ENCODE data around the gene CCNT1. TPM values are rescaled to one million over a fixed set of nuclear protein-coding genes. Genes with fewer than 3 reads are reported as not detected.
"Not testable (repeated sequence)": the region's sequence is repeated elsewhere in the genome, so short reads cannot be mapped to it uniquely, and the experiment has no call there.

Gene CCNT1
- total RNA-seq, 1 experiment from 2014 or later, result 70.1 TPM

DNA sequence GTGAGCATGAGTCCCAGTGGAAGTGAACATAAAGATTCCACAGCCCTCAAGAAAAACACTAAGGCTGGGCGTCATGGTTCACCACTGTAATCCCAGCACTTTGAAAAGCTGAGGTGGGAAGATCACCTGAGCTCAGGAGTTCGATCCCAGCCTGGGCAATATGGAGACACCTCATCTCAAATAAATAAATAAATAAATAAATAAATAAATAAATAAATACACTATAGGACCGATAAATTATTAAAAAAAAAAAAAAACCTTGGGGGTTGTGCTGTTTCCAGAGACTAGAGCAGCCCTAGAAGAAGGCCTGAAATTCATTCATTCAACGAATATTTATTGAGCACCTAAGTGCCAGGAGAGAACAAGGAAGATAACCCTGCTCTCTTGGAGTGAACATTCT, 33.0 kb downstream of the CCNT1 start:
- peaks cover 4% of the 10 kb centered on the region for H3K4me1 ChIP-seq
- peaks cover 34% of the 10 kb centered on the region for H3K36me3 ChIP-seq
- no peak overlapping the region for H3K4me3 ChIP-seq
- H3K27me3 ChIP-seq, result no peaks in the 10 kb centered on the region
- DNase-seq, result no peak
- no peak overlapping the region for H3K27ac ChIP-seq
- H3K9me3 ChIP-seq (replicated peaks), result no peaks in the 10 kb centered on the region

DNA sequence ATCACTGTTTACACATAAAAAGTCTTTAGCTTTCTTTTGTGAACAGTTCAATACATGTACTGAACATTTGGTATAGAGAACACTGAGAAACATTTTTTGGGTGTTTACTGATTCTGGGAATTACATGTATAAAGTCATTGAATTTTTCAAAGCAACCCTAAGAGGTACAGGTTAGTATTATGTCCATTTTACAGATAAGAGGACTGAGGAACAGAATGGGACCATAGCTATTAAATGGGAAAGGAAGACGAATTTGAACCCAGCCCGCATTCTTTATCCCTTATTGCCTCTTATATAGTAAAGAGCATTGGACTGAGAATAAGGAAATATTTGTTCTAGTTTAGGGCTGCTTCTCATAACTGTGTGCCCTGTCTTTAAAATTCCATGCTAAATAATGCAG, 33.6 kb downstream of the CCNT1 start:
- Histone ChIP-seq H3K4me3 (peak overlapping the region; percentile 92), H3K27ac (no peak overlapping the region), H3K27me3 (no peaks in the 10 kb centered on the region), H3K9me3 (replicated peaks) (no peaks in the 10 kb centered on the region), H3K36me3 (peaks cover 37% of the 10 kb centered on the region), H3K4me1 (peaks cover 5% of the 10 kb centered on the region)
- no peak for DNase-seq

DNA sequence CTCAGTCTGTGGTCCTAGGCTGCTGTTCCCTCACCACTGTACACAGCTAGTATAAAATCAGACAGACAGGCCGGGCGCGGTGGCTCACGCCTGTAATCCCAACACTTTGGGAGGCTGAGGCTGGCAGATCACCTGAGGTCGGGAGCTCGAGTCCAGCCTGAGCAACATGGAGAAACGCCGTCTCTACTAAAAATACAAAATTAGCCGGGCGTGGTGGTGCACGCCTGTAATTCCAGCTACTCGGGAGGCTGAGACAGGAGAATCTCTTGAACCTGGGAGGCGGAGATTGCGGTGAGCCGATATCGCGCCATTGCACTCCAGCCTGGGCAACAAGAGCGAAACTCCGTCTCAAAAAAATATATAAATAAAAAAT, 34.0 kb downstream of the CCNT1 start:
- H3K27me3 ChIP-seq, result not testable (repeated sequence)
- peak overlapping the region; percentile 92 for H3K4me3 ChIP-seq

DNA sequence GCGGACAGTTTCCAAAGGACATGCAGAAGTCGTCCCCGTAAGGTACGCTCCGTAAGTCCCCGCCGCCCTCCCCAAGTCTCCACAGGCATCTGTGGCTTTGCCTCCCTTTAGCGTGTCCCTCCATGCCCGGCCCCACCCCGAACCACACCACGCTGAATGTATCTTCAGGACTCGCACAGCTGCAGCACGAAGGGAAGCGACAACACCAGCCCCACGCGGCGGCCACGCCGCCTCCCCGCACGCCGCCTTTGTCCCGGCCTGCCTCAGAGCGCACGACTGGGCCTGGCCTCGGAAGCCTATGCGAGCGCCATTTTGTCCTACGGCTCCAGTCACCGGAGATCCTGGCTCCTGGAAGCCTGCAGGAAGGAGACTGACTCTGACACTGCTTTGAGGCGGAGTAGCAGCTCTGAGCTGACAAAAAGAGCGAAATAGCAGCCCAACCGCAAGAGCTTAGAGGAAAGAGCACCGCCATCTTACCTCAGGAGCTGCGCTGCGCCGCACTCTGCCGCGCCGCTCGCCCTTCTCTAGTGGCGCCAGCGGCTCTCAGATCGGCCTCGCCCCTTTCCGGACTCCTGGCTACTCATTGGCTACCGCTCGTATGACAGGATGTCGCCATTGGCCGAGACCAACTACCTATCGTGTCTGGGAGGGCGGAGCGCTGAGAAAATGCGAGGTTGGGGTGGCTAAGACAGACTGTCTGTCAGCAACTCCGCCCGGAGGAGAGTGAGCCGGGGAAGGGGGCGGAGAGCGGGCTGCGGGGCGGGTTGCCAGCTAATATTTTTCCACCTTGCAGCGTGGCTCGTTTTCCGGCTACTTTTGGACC, 34.6 kb downstream of the CCNT1 start, which contains the start of gene KANSL2:
Gene KANSL2 (minus strand): TSS at position 529 of the 823 bp plus-strand sequence. CDS start 606 bp downstream, outside the sequence.
- DNase-seq, result peak; percentile 99 to 100
- Histone ChIP-seq H3K4me1 (peaks cover 5% of the 10 kb centered on the region), H3K27me3 (no peaks in the 10 kb centered on the region), H3K4me3 (peak within 1 kb of the TSS; percentile 92), H3K9me3 (replicated peaks) (no peaks in the 10 kb centered on the region), H3K27ac (peak within 1 kb of the TSS; percentile 89), H3K36me3 (peaks cover 37% of the 10 kb centered on the region)

More for the DNA sequence above, 34.0 kb downstream of the CCNT1 start:
- peaks cover 35% of the 10 kb centered on the region for H3K36me3 ChIP-seq
- H3K27ac ChIP-seq; DNase-seq; H3K9me3 ChIP-seq (replicated peaks); H3K4me1 ChIP-seq: not testable (repeated sequence)

DNA sequence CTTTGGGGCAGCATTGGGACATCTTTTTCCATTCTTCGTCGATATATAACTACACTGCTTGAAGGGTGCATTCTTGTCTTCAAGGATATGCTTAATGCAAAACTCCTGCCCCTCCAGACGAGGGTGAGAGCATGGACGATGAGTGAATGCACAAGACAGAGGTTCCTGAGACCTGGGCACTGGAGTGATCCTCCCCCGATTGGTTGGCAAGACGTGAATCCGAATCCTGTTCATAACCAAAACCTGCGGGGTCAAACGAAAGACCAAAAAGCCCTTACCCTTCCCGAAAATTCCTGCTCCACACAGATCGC, 35.2 kb downstream of the CCNT1 start:
- no peaks in the 10 kb centered on the region for H3K27me3 ChIP-seq
- H3K36me3 ChIP-seq, result peaks cover 43% of the 10 kb centered on the region
- peaks cover 5% of the 10 kb centered on the region for H3K4me1 ChIP-seq
- H3K27ac ChIP-seq, result peak overlapping the region; percentile 89
- DNase-seq, result no peak
- peak overlapping the region; percentile 92 for H3K4me3 ChIP-seq
- no peaks in the 10 kb centered on the region for H3K9me3 ChIP-seq (replicated peaks)

DNA sequence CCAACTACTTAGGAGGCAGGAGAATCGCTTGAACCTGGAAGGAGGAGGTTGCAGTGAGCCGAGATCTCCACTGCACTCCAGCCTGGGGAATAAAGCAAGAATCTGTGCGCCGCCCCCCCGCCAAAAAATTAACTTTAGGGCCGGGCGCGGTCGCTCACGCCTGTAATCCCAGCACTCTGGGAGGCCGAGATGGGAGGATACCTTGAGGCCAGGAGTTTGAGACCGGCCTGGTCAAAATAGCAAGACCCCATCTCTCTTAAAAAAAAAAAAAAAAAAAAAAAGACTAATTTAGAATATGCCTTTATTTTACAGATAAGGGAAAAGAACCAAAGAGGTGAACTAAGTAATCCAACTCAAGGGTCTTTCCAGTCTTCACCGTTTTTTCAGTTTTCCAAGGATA, 35.6 kb downstream of the CCNT1 start:
- Histone ChIP-seq H3K27me3 (no peaks in the 10 kb centered on the region), H3K4me1 (peaks cover 5% of the 10 kb centered on the region), H3K9me3 (replicated peaks) (no peaks in the 10 kb centered on the region), H3K4me3 (peak overlapping the region; percentile 92), H3K36me3 (peaks cover 48% of the 10 kb centered on the region), H3K27ac (no peak overlapping the region)
- DNase-seq, result no peak

DNA sequence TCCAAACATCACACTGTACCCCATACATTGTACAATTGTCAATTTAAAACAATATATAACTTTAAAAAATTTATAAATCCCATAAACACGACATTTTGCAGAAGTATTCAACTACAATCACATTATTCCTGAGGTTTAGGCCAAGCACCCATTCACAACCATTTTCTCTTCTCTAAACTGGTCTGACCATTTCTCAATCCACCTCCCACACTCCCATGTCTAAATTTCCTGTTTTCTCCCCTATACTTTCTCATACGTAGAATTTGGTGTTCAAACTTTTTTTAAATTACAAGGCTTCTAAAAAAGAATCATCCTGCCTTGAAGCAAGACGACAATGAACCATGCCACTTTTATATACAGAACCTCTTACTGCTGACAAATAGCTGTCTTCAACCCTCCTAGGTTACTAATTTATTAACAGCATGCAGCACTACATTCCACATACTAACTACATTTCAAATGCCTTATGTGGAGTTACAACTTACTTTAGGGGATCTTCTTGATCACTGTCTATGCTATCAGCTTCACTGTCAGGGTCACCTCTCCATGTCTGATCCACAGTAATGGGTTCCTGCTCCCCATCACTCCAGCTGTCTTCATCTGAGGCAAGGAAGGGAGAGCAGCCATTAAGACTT, 37.8 kb downstream of the CCNT1 start:
- no peak overlapping the region for H3K4me3 ChIP-seq

DNA sequence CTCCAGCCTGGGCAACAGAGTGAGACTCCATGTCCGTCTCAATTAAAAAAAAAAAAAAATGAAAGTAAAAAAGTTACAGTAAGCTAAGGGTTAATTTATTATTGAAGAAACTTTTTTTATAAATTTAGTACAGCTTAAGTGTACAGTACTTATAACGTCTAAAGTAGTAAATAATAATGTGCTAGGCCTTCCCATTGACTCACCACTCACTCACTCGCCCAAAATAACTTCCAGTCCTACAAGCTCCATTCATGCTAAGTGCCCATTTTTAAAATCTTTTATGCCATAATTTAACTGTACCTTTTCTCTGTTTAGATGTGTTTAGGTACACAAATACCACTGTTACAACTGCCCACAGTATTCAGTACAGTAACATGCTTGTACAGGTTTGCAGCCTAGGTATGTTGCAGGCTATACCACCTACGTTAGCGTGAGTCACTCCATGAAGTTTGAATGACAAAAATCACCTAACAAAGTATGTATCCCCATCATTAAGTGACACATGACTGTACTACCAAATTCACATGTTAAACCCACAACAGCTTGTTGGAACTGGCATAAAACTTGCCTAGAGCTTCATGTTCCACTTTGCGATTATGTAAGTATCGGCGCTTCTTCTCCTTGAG, 45.2 kb downstream of the CCNT1 start:
- Histone ChIP-seq H3K9me3 (replicated peaks) (no peaks in the 10 kb centered on the region), H3K4me3 (no peak overlapping the region), H3K36me3 (peaks cover 95% of the 10 kb centered on the region), H3K27me3 (no peaks in the 10 kb centered on the region), H3K27ac (no peak overlapping the region), H3K4me1 (no peaks in the 10 kb centered on the region)
- no peak for DNase-seq

More for the DNA sequence above, 37.8 kb downstream of the CCNT1 start:
- H3K36me3 ChIP-seq, result peaks cover 68% of the 10 kb centered on the region
- H3K4me1 ChIP-seq, result peaks cover 5% of the 10 kb centered on the region
- H3K27ac ChIP-seq, result no peak overlapping the region
- no peaks in the 10 kb centered on the region for H3K9me3 ChIP-seq (replicated peaks)
- H3K27me3 ChIP-seq, result no peaks in the 10 kb centered on the region
- no peak for DNase-seq

DNA sequence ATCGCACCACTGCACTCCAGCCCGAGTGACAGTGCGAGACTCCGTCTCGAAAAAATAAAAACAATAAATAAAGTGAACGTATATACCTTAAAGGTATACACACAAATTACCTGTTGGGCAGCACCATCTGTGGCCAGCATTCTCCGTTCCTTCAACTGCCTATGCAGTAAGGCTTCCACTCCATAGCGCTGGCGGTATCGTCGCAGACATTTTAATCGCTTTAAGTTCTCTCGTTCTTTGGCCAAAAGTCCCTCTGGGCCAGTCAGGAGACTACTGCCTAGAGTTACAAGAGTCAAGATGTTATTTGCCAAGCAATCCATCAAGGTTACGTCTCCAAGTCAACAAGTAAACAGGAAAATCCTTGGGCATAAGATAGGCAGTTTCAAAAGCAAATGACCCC, 47.5 kb downstream of the CCNT1 start:
- DNase-seq, result no peak
- H3K9me3 ChIP-seq (replicated peaks), result no peaks in the 10 kb centered on the region
- no peaks in the 10 kb centered on the region for H3K4me1 ChIP-seq
- H3K27me3 ChIP-seq, result no peaks in the 10 kb centered on the region
- no peak overlapping the region for H3K4me3 ChIP-seq
- no peak overlapping the region for H3K27ac ChIP-seq
- H3K36me3 ChIP-seq, result peaks cover 96% of the 10 kb centered on the region

DNA sequence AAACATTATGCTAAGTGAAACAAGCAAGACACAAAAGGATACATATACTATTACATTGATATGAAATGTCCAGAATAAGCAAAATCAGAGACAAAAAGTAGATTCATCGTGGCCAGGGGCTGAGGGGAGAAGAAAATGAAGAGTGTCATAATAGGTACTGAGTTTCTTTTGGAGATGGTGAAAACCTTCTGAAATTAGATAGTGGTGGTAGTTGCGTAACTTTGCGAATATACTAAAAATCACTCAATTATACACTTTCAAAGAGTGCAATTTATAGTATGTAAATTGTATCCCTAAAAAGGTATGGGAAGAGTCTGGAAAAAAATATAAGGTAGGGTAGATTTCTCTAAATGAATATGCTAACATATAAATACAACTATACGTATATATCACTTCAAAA, 56.6 kb downstream of the CCNT1 start:
- Histone ChIP-seq H3K9me3 (replicated peaks) (no peaks in the 10 kb centered on the region), H3K27me3 (no peaks in the 10 kb centered on the region), H3K36me3 (peaks cover 95% of the 10 kb centered on the region), H3K27ac (no peak overlapping the region), H3K4me1 (no peaks in the 10 kb centered on the region), H3K4me3 (no peak overlapping the region)
- DNase-seq, result no peak

DNA sequence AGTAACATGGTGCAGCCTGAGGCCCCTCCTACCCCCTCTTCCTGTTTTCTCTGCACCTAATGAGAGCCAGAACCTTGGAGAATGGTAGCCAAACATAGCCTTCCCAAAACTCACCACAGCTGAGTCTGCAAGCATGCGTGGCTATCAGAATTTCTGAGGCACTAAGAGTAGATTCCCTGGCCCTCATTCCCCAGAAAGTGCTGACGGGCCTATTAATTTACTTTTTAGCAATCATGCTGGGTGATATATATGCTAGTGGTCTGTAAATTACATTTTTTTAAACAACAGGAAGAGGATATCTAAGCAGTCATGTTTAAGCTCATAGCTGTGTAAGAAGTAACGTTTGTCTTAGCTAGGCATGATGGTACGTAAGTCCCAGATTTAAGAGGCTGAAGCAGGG, 64.8 kb downstream of the CCNT1 start:
- peaks cover 80% of the 10 kb centered on the region for H3K36me3 ChIP-seq
- H3K27ac ChIP-seq, result no peak overlapping the region
- H3K4me3 ChIP-seq, result no peak overlapping the region
- no peaks in the 10 kb centered on the region; the same call in 1 of the 2 replicates for H3K4me1 ChIP-seq
- DNase-seq, result no peak
- no peaks in the 10 kb centered on the region for H3K27me3 ChIP-seq
- H3K9me3 ChIP-seq (replicated peaks), result no peaks in the 10 kb centered on the region

DNA sequence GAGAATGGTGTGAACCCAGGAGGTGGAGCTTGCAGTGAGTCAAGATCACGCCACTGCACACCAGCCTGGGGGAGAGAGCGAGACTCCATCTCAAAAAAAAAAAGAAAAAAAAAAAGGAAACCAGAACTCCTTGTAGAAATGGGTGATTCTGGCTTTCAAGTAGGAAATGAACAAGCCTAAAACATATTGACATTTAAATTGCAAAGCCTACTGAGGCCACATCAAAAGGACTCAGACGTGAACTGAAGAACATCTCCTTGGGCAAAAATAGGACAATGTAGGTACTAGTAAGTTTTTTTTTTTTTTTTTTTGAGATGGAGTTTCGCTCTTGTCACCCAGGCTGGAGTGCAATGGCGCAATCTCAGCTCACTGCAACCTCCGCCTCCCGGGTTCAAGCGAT, 71.2 kb downstream of the CCNT1 start:
- not testable (repeated sequence) for H3K27ac ChIP-seq; H3K4me1 ChIP-seq; H3K4me3 ChIP-seq; H3K9me3 ChIP-seq (replicated peaks); DNase-seq; H3K27me3 ChIP-seq
- peaks cover 61% of the 10 kb centered on the region for H3K36me3 ChIP-seq

DNA sequence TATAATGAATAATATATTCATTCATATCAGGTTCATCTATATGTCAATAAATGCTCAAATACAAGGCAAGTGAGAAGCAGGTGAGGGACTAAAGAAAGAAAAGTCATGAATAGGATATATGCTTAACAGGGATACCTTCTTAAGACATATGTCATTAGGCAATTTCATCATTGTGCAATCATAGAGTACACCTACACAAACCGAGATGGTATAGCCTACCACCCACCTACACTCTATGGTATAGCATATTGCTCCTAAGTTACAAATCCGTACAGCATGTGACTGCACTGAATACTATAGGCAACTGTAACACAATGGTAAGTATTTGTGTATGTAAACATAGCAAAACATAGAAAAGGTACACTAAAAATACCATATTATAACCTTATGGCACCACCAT, 73.5 kb downstream of the CCNT1 start:
- Histone ChIP-seq H3K27ac (no peak overlapping the region), H3K4me3 (no peak overlapping the region), H3K4me1 (no peaks in the 10 kb centered on the region; the same call in 1 of the 2 replicates), H3K27me3 (no peaks in the 10 kb centered on the region), H3K36me3 (peaks cover 43% of the 10 kb centered on the region), H3K9me3 (replicated peaks) (peaks cover 10% of the 10 kb centered on the region)
- DNase-seq, result no peak

DNA sequence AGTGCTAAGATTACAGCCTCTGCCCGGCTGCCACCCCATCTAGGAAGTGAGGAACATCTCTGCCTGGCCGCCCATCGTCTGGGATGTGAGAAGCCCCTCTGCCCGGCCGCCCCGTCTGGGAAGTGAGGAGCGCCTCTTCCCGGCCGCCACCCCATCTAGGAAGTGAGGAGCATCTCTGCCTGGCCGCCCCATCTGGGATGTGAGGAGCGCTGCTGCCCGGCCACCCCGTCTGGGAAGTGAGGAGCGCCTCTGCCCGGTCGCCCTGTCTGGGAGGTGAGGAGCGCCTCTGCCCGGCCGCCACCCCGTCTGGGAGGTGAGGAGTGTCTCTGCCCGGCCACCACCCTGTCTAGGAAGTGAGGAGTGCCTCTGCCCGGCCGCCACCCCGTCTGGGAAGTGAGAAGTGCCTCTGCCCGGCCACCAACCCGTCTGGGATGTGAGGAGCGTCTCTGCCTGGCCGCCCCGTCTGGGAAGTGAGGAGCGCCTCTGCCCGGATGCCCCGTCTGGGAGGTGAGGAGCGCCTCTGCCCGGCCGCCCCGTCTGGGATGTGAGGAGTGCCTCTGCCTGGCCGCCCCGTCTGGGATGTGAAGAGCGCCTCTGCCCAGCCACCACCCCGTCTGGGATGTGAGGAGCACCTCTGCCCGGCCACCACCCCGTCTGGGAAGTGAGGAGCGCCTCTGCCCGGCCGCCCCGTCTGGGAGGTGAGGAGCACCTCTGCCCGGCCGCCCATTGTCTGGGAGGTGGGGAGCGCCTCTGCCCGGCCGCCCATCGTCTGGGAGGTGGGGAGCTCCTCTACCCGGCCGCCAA, 74.6 kb downstream of the CCNT1 start:
- H3K27me3 ChIP-seq; H3K27ac ChIP-seq; H3K9me3 ChIP-seq (replicated peaks); H3K4me1 ChIP-seq; DNase-seq; H3K4me3 ChIP-seq: not testable (repeated sequence)
- peaks cover 33% of the 10 kb centered on the region for H3K36me3 ChIP-seq

DNA sequence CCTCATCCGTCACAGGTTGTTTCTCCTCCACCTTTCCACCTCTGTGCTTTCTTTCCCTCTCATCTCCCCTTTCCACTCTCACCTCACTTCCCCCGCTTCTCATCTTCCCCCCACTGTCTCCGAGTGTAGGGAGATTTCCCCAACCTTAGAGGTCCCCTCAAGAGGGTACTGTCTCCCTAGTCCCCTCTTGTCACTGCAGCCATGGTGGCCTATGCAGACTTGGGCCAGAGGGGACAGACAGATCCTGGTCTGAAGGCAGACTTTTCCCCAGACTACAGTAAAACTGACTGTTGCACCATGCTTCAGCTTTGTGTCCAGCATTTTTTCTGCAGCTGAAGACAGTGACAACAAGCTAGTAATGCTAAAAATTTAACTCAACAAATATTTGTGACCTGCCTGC, 75.7 kb downstream of the CCNT1 start:
- Histone ChIP-seq H3K27me3 (no peaks in the 10 kb centered on the region), H3K4me3 (no peak overlapping the region), H3K9me3 (replicated peaks) (peaks cover 10% of the 10 kb centered on the region), H3K27ac (no peak overlapping the region), H3K4me1 (no peaks in the 10 kb centered on the region), H3K36me3 (peaks cover 25% of the 10 kb centered on the region)
- no peak for DNase-seq

Data from SJCRH30 (cell line).